ENCODE results near the gene TRPM2. TPM values are rescaled to one million over a fixed set of nuclear protein-coding genes. Genes with fewer than 3 reads are reported as not detected.

Gene TRPM2
- total and polyA plus RNA-seq, 8 donors: 0.46 to 8.7 (median 2.6) TPM

- TF ChIP-seq CTCF (IDR thresholded peaks at IDR 0.05): no peak
- Histone ChIP-seq H3K27me3 (no peaks in the 10 kb centered on the region), H3K27ac (no peak overlapping the region), H3K36me3 (no peaks in the 10 kb centered on the region), H3K9me3 (no peaks in the 10 kb centered on the region), H3K4me1 (no peaks in the 10 kb centered on the region), H3K4me3 (no peak overlapping the region)
- DNase-seq: no peak
- intact Hi-C loops (cut with DNase I): no loop called here
- WGBS, 2 donors: 71 to 84% methylated on average over 19 of the region's 19 CpGs
- FAIRE-seq: no peak
- ATAC-seq: no peak
These were observed 91.9 kb downstream of the TRPM2 start for GRCh38 chr21:44445145-44445812.

- Histone ChIP-seq H3K9me3 (no peaks in the 10 kb centered on the region), H3K36me3 (no peaks in the 10 kb centered on the region), H3K4me3 (no peak overlapping the region), H3K27me3 (no peaks in the 10 kb centered on the region), H3K4me1 (no peaks in the 10 kb centered on the region), H3K27ac (no peak overlapping the region)
- intact Hi-C loops (cut with DNase I): no loop called here
- no peak for TF ChIP-seq CTCF (IDR thresholded peaks at IDR 0.05)
- ATAC-seq: no peak
- DNase-seq: no peak
- WGBS, 2 donors: 34 to 45% methylated on average over 13 of the region's 13 CpGs
- no peak for FAIRE-seq
These were observed 95.3 kb downstream of the TRPM2 start for GRCh38 chr21:44448651-44449131.

GRCh38 chr21:44449473-44450363 is 96.3 kb downstream of the TRPM2 start:
- intact Hi-C loops (cut with DNase I): no loop called here
- 38 to 46% methylated on average over 27 to 28 of the region's 28 CpGs for WGBS, 2 donors

GRCh38 chr21:44450402-44450801 is 97.0 kb downstream of the TRPM2 start:
- Histone ChIP-seq H3K27me3 (no peaks in the 10 kb centered on the region), H3K36me3 (no peaks in the 10 kb centered on the region), H3K4me1 (no peaks in the 10 kb centered on the region), H3K27ac (no peak overlapping the region), H3K9me3 (no peaks in the 10 kb centered on the region), H3K4me3 (no peak overlapping the region)
- 55 to 63% methylated on average over 14 of the region's 14 CpGs for WGBS, 2 donors
- no peak for TF ChIP-seq CTCF (IDR thresholded peaks at IDR 0.05)
- intact Hi-C loops (cut with DNase I): no loop called here
- DNase-seq: no peak
- no peak for ATAC-seq
- FAIRE-seq: no peak

More at GRCh38 chr21:44449473-44450363, 96.3 kb downstream of the TRPM2 start:
- FAIRE-seq (no peak), ATAC-seq (no peak), DNase-seq (peak in 1 of 6 donors; percentile 62)
- H3K4me1 ChIP-seq: no peaks in the 10 kb centered on the region
- H3K27me3 ChIP-seq: no peaks in the 10 kb centered on the region
- TF ChIP-seq CTCF (IDR thresholded peaks at IDR 0.05): no peak
- H3K27ac ChIP-seq: no peak overlapping the region
- H3K9me3 ChIP-seq: no peaks in the 10 kb centered on the region
- H3K4me3 ChIP-seq: no peak overlapping the region
- H3K36me3 ChIP-seq: no peaks in the 10 kb centered on the region

Data from pancreas (tissue), 10 donors.